SK-N-SH treated with all-trans-retinoic acid at 6 μM for 48 hours (cell line): ENCODE measurements around the gene OR8J3.

Experiments
- ATAC-seq: fragments of 200-7000 bp; cut with Tn5 transposase; 3 replicates; pipeline ENCODE4 v1.9.1; 2020; ENCODE audit warnings: mild to moderate bottlenecking, moderate library complexity
- ARNTL ChIP-seq: fragments of 450-650 bp; formaldehyde crosslinking; IDR thresholded peaks from 2 replicates; pipeline ENCODE4 v1.5.0; 2020; ENCODE audit warnings: low read depth, mild to moderate bottlenecking, moderate library complexity, borderline replicate concordance
- BACH2 ChIP-seq: fragments of 250-450 bp; sonication (Bioruptor Pico); IDR thresholded peaks from 2 replicates; pipeline ENCODE4 v1.9.0; 2021; ENCODE audit warnings: mild to moderate bottlenecking, borderline replicate concordance
- CSDC2 ChIP-seq: fragments of 250-450 bp; sonication (Bioruptor Pico); IDR thresholded peaks from 2 replicates; pipeline ENCODE4 v1.5.0; 2020; ENCODE audit warnings: mild to moderate bottlenecking, moderate library complexity
- ESRRG ChIP-seq: fragments of 250-450 bp; sonication (Bioruptor Pico); IDR thresholded peaks from 2 replicates; pipeline ENCODE4 v1.6.1; 2021; ENCODE audit warnings: mild to moderate bottlenecking
- ISL1 ChIP-seq: fragments of 250-450 bp; sonication (Bioruptor Pico); IDR thresholded peaks from 2 replicates; pipeline ENCODE4 v2.1.2; 2022; ENCODE audit warnings: mild to moderate bottlenecking, moderate library complexity
- OSR1 ChIP-seq: fragments of 250-450 bp; sonication (Bioruptor Pico); IDR thresholded peaks from 2 replicates; pipeline ENCODE4 v1.8.0; 2022; ENCODE audit warnings: moderate library complexity, mild to moderate bottlenecking, inconsistent platforms
- PATZ1 ChIP-seq: fragments of 250-450 bp; sonication (Bioruptor Pico); IDR thresholded peaks from 2 replicates; pipeline ENCODE4 v1.8.0; 2020; ENCODE audit warnings: mild to moderate bottlenecking, moderate library complexity, borderline replicate concordance
- PPARA ChIP-seq: fragments of 250-450 bp; sonication (Bioruptor Pico); IDR thresholded peaks from 2 replicates; pipeline ENCODE4 v1.5.0; 2020; ENCODE audit warnings: mild to moderate bottlenecking, borderline replicate concordance
- RARB ChIP-seq: fragments of 250-450 bp; sonication (Bioruptor Pico); IDR thresholded peaks from 2 replicates; pipeline ENCODE4 v1.8.0; 2021; ENCODE audit warnings: mild to moderate bottlenecking, moderate library complexity
- SNAI2 ChIP-seq: fragments of 250-450 bp; sonication (Bioruptor Pico); IDR thresholded peaks from 2 replicates; pipeline ENCODE4 v1.5.0; 2020; ENCODE audit warnings: mild to moderate bottlenecking, moderate library complexity
- TCF4 ChIP-seq: fragments of 250-450 bp; sonication (Bioruptor Pico); IDR thresholded peaks from 2 replicates; pipeline ENCODE4 v1.8.0; 2021; ENCODE audit warnings: mild to moderate bottlenecking, moderate library complexity, borderline replicate concordance
- TOX ChIP-seq: fragments of 250-450 bp; sonication (Bioruptor Pico); IDR thresholded peaks from 2 replicates; pipeline ENCODE4 v1.8.0; 2021; ENCODE audit warnings: mild to moderate bottlenecking, moderate library complexity, borderline replicate concordance
- ZC3H10 ChIP-seq: fragments of 250-450 bp; sonication (Bioruptor Pico); IDR thresholded peaks from 2 replicates; pipeline ENCODE4 v1.5.1; 2021; ENCODE audit warnings: mild to moderate bottlenecking, moderate library complexity
- ZFP3 ChIP-seq: fragments of 250-450 bp; sonication (Bioruptor Pico); IDR thresholded peaks from 2 replicates; pipeline ENCODE4 v1.5.0; 2020; ENCODE audit warnings: mild to moderate bottlenecking, moderate library complexity
- ZFP30 ChIP-seq: fragments of 450-650 bp; formaldehyde crosslinking; IDR thresholded peaks from 2 replicates; pipeline ENCODE4 v1.5.0; 2022; ENCODE audit warnings: mild to moderate bottlenecking, moderate library complexity
- ZNF565 ChIP-seq: fragments of 450-650 bp; formaldehyde crosslinking; conservative IDR thresholded peaks from 2 replicates; pipeline ENCODE4 v1.5.0; 2020; ENCODE audit warnings: low read depth, mild to moderate bottlenecking, moderate library complexity
- ZNF70 ChIP-seq: fragments of 450-650 bp; formaldehyde crosslinking; IDR thresholded peaks from 2 replicates; pipeline ENCODE4 v1.5.0; 2020; ENCODE audit warnings: mild to moderate bottlenecking, moderate library complexity
- ZNF8 ChIP-seq: fragments of 450-650 bp; formaldehyde crosslinking; IDR thresholded peaks from 2 replicates; pipeline ENCODE4 v1.5.0; 2020; ENCODE audit warnings: mild to moderate bottlenecking, moderate library complexity
- TF ChIP-seq, protein P1 (sequence below): fragments of 250-450 bp; sonication (Bioruptor Pico); IDR thresholded peaks from 2 replicates; pipeline ENCODE4 v1.5.1; 2021; ENCODE audit warnings: mild to moderate bottlenecking, moderate library complexity
- TF ChIP-seq, protein P2 (sequence below): fragments of 250-450 bp; sonication (Bioruptor Pico); IDR thresholded peaks from 2 replicates; pipeline ENCODE4 v1.8.0; 2021; ENCODE audit warnings: low read depth, mild to moderate bottlenecking, moderate library complexity, borderline replicate concordance
- TF ChIP-seq, protein P3 (sequence below): fragments of 250-450 bp; sonication (Bioruptor Pico); IDR thresholded peaks from 2 replicates; pipeline ENCODE4 v1.5.1; 2020; ENCODE audit warnings: low read depth, mild to moderate bottlenecking, moderate library complexity
- TF ChIP-seq, protein P4 (sequence below): fragments of 250-450 bp; sonication (Bioruptor Pico); IDR thresholded peaks from 2 replicates; pipeline ENCODE4 v1.5.0; 2020; ENCODE audit warnings: mild to moderate bottlenecking, moderate library complexity

Gene OR8J3

GRCh38 chr11:56183459-56183858, 43.5 kb upstream of the OR8J3 start:
- no peak for TF ChIP-seq CSDC2
- TF ChIP-seq ZC3H10 (CRISPR knock-in tag) = no peak
- TF ChIP-seq ZFP30 (CRISPR knock-in tag) = no peak
- TF ChIP-seq SNAI2 (CRISPR knock-in tag) = no peak
- no peak for TF ChIP-seq OSR1 (CRISPR knock-in tag)
- no peak for TF ChIP-seq PPARA (CRISPR knock-in tag)
- no peak for TF ChIP-seq PATZ1 (CRISPR knock-in tag)
- TF ChIP-seq, protein P1, sequence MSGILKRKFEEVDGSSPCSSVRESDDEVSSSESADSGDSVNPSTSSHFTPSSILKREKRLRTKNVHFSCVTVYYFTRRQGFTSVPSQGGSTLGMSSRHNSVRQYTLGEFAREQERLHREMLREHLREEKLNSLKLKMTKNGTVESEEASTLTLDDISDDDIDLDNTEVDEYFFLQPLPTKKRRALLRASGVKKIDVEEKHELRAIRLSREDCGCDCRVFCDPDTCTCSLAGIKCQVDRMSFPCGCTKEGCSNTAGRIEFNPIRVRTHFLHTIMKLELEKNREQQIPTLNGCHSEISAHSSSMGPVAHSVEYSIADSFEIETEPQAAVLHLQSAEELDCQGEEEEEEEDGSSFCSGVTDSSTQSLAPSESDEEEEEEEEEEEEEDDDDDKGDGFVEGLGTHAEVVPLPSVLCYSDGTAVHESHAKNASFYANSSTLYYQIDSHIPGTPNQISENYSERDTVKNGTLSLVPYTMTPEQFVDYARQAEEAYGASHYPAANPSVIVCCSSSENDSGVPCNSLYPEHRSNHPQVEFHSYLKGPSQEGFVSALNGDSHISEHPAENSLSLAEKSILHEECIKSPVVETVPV = no peak
- no peak for TF ChIP-seq ZNF565 (CRISPR knock-in tag)
- no peak for TF ChIP-seq TCF4 (CRISPR knock-in tag)
- TF ChIP-seq ESRRG (CRISPR knock-in tag) = no peak
- TF ChIP-seq, protein P2, sequence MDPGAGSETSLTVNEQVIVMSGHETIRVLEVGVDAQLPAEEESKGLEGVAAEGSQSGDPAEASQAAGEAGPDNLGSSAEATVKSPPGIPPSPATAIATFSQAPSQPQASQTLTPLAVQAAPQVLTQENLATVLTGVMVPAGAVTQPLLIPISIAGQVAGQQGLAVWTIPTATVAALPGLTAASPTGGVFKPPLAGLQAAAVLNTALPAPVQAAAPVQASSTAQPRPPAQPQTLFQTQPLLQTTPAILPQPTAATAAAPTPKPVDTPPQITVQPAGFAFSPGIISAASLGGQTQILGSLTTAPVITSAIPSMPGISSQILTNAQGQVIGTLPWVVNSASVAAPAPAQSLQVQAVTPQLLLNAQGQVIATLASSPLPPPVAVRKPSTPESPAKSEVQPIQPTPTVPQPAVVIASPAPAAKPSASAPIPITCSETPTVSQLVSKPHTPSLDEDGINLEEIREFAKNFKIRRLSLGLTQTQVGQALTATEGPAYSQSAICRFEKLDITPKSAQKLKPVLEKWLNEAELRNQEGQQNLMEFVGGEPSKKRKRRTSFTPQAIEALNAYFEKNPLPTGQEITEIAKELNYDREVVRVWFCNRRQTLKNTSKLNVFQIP (CRISPR knock-in tag) = no peak
- TF ChIP-seq ZNF70 (CRISPR knock-in tag) = no peak
- TF ChIP-seq RARB (CRISPR knock-in tag) = no peak
- TF ChIP-seq ZNF8 (CRISPR knock-in tag) = no peak
- TF ChIP-seq, protein P3, sequence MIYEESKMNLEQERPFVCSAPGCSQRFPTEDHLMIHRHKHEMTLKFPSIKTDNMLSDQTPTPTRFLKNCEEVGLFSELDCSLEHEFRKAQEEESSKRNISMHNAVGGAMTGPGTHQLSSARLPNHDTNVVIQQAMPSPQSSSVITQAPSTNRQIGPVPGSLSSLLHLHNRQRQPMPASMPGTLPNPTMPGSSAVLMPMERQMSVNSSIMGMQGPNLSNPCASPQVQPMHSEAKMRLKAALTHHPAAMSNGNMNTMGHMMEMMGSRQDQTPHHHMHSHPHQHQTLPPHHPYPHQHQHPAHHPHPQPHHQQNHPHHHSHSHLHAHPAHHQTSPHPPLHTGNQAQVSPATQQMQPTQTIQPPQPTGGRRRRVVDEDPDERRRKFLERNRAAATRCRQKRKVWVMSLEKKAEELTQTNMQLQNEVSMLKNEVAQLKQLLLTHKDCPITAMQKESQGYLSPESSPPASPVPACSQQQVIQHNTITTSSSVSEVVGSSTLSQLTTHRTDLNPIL (CRISPR knock-in tag) = no peak
- no peak for TF ChIP-seq ZFP3
- TF ChIP-seq, protein P4, sequence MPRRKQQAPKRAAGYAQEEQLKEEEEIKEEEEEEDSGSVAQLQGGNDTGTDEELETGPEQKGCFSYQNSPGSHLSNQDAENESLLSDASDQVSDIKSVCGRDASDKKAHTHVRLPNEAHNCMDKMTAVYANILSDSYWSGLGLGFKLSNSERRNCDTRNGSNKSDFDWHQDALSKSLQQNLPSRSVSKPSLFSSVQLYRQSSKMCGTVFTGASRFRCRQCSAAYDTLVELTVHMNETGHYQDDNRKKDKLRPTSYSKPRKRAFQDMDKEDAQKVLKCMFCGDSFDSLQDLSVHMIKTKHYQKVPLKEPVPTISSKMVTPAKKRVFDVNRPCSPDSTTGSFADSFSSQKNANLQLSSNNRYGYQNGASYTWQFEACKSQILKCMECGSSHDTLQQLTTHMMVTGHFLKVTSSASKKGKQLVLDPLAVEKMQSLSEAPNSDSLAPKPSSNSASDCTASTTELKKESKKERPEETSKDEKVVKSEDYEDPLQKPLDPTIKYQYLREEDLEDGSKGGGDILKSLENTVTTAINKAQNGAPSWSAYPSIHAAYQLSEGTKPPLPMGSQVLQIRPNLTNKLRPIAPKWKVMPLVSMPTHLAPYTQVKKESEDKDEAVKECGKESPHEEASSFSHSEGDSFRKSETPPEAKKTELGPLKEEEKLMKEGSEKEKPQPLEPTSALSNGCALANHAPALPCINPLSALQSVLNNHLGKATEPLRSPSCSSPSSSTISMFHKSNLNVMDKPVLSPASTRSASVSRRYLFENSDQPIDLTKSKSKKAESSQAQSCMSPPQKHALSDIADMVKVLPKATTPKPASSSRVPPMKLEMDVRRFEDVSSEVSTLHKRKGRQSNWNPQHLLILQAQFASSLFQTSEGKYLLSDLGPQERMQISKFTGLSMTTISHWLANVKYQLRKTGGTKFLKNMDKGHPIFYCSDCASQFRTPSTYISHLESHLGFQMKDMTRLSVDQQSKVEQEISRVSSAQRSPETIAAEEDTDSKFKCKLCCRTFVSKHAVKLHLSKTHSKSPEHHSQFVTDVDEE (CRISPR knock-in tag) = no peak
- no peak for TF ChIP-seq ISL1 (CRISPR knock-in tag)
- TF ChIP-seq BACH2 (CRISPR knock-in tag) = no peak

DNA sequence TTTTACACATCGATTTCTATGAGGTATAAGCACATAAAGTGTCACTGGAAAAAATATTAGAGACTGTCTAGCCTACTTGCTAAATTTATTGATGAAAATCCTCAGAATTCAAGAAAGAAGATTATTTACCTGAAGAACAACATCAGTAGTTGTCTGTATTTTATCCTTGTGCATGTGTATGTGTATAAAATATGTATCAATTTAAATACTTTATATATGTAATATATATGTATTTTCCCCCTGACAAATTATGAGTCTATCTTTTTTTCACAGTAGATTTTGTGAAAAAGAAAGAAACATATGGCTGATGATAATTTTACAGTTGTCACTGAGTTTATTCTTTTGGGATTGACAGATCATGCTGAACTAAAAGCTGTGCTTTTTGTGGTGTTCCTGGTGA, 36.3 kb upstream of the OR8J3 start, which contains the start of gene OR5J2:
TSS of gene OR5J2 (plus strand) at position 301 of the 400 bp plus-strand sequence. CDS start at position 301, 0 bp downstream.
- ATAC-seq = no peak
- no peak for TF ChIP-seq ZFP30 (CRISPR knock-in tag)
- TF ChIP-seq TOX (CRISPR knock-in tag) = no peak
- TF ChIP-seq ZNF565 (CRISPR knock-in tag) = no peak
- TF ChIP-seq, protein P1 = no peak
- TF ChIP-seq, protein P3 (CRISPR knock-in tag) = no peak
- no peak for TF ChIP-seq OSR1 (CRISPR knock-in tag)
- no peak for TF ChIP-seq SNAI2 (CRISPR knock-in tag)
- TF ChIP-seq TCF4 (CRISPR knock-in tag) = no peak
- TF ChIP-seq PPARA (CRISPR knock-in tag) = no peak
- no peak for TF ChIP-seq ZC3H10 (CRISPR knock-in tag)
- no peak for TF ChIP-seq ISL1 (CRISPR knock-in tag)
- TF ChIP-seq, protein P2 (CRISPR knock-in tag) = no peak
- TF ChIP-seq ZFP3 = no peak
- no peak for TF ChIP-seq ZNF8 (CRISPR knock-in tag)
- TF ChIP-seq BACH2 (CRISPR knock-in tag) = no peak
- no peak for TF ChIP-seq ARNTL
- TF ChIP-seq, all 23 proteins: peak for 0

More at GRCh38 chr11:56183459-56183858, 43.5 kb upstream of the OR8J3 start:
- no peak for ATAC-seq
